Measurements from ENCODE around the gene PLA1A. TPM values are rescaled to one million over a fixed set of nuclear protein-coding genes. Genes with fewer than 3 reads are reported as not detected.

PLA1A gene
- polyA plus RNA-seq, 6 donors from 2014 or later, result not detected

GRCh38 chr3:119639494-119640350 is 42.0 kb downstream of the PLA1A start:
- peaks cover 15 to 22% (median 15%) of the 10 kb centered on the region in 3 donors for H3K4me1 Mint-ChIP-seq
- no peak for ATAC-seq (ENCODE audit: low read depth in 2 of 2)
- peak overlapping the region in 2 of 6 donors; percentile 1 to 92 for H3K27ac Mint-ChIP-seq
- H3K9me3 Mint-ChIP-seq, result no peaks in the 10 kb centered on the region
- H3K36me3 Mint-ChIP-seq, result peaks cover 0 to 5% of the 10 kb centered on the region in 2 donors
- H3K4me3 Mint-ChIP-seq, result no peak overlapping the region
- H3K27me3 Mint-ChIP-seq, result no peaks in the 10 kb centered on the region
- DNase-seq, result no peak

DNA sequence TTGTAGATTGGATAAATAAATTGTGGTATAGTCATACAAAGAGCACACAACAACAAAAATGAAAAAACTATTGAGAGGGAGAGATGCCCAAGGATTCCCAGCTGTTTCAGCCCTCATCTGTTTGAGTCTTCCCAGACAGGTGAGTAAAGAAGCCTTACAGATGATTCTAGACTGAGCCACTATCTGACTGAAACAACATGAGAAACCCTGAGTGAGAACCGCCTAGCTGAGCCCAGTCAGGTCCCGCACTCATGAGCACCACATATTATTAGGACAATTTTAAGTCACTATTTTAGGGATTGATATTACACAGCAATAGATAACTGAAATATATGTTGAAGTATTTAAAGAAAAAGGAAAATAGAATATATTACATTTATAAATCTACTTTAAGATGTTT is 43.7 kb downstream of the PLA1A start:
- H3K36me3 Mint-ChIP-seq, result peaks cover 9 to 12% of the 10 kb centered on the region in 2 donors
- ATAC-seq (ENCODE audit: low read depth in 2 of 2), result no peak
- peaks cover 15 to 22% (median 15%) of the 10 kb centered on the region in 3 donors for H3K4me1 Mint-ChIP-seq
- no peak overlapping the region for H3K27ac Mint-ChIP-seq
- H3K4me3 Mint-ChIP-seq, result no peak overlapping the region
- H3K9me3 Mint-ChIP-seq, result no peaks in the 10 kb centered on the region
- no peak for DNase-seq
- H3K27me3 Mint-ChIP-seq, result no peaks in the 10 kb centered on the region

DNA sequence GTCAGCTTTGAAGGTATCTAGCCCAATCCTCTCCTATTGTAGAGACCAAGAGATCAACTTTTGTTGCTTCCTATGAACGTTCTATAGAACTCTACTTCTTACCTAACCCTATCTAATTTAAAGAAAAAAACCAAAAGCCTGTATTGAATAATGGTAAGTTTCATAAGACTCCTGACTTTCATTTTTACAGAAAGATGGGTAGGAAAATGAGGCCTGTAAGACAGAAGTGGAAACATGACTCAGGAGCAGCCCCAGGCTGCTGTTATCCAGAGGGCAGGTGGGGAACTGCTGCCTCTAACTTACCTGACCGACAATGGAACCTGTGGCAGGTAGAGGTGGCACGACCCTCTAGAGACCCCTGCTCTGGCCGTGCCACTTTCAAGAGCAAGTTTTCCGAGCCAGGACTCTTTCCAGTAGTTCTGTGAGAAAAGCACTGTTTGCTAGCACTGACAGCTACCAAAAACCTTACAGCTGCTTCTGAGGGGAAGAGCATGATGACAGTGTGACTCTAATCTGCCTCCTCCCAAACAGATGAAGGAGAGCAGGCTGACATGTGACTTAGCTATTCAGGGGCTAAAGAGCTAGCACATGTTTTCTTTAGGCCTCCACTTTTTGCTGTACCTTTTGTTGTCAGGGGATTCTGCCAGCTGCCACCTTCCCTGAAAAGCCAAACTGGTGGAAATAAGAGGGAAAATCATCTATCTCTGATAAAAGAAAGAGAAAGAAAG is 45.2 kb downstream of the PLA1A start:
- no peaks in the 10 kb centered on the region for H3K9me3 Mint-ChIP-seq
- no peaks in the 10 kb centered on the region for H3K27me3 Mint-ChIP-seq
- H3K27ac Mint-ChIP-seq, result peak overlapping the region in 1 of 6 donors; percentile 13
- peaks cover 14 to 27% of the 10 kb centered on the region in 2 donors for H3K36me3 Mint-ChIP-seq
- H3K4me3 Mint-ChIP-seq, result no peak overlapping the region
- DNase-seq, result no peak
- ATAC-seq (ENCODE audit: low read depth in 2 of 2), result no peak
- H3K4me1 Mint-ChIP-seq, result peaks cover 10 to 17% (median 12%) of the 10 kb centered on the region in 3 donors

DNA sequence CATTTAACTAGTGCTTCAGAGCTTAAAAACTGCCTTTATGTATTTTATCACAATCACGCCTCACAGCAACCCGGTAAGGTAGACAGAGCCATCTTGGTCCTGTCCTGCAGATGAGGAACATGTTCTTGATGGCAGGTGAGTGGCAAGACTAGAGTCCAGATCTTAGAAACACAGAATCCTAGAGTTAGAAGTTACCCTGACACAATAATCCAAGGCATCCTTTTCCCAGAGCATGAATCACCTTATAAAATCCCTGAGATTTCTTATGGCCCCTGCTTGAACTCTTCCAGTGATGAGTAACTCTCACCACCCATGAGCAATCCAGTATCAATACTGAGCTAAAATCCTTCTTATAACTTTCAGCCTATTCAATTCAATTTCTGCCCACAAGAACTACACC is 45.8 kb downstream of the PLA1A start:
- Mint-ChIP-seq H3K36me3 (peaks cover 14 to 28% of the 10 kb centered on the region in 2 donors), H3K27ac (peak overlapping the region in 1 of 6 donors; percentile 49), H3K27me3 (no peaks in the 10 kb centered on the region), H3K4me3 (no peak overlapping the region), H3K9me3 (no peaks in the 10 kb centered on the region), H3K4me1 (peaks cover 4 to 11% (median 6%) of the 10 kb centered on the region in 3 donors)
- DNase-seq (no peak), ATAC-seq (ENCODE audit: low read depth in 2 of 2) (no peak)

DNA sequence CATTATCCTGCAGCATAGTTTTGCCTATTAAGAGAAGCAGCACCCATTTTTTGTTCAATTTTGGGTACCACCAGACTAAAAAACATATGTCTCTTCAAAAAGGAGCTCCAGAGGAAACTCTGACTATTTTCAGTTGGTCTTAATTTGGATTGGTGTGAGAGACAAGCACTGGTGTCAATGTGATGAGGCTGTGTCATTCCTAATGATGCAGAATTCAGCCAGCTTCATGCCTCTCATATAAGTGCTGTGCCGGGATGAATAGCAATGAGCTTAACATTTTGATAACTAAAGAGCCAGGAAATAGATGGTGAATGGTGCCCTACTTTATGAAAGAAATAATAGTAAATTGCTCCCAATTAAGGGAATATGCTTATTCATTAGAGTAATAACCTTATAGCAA is 46.8 kb downstream of the PLA1A start:
- Mint-ChIP-seq H3K4me1 (peaks cover 0 to 1% (median 0%) of the 10 kb centered on the region in 3 donors), H3K9me3 (no peaks in the 10 kb centered on the region), H3K27ac (no peak overlapping the region), H3K27me3 (no peaks in the 10 kb centered on the region), H3K36me3 (peaks cover 14 to 28% of the 10 kb centered on the region in 2 donors), H3K4me3 (no peak overlapping the region)
- ATAC-seq (ENCODE audit: low read depth in 2 of 2) (no peak), DNase-seq (no peak)

GRCh38 chr3:119645813-119646212 is 48.1 kb downstream of the PLA1A start:
- no peak for ATAC-seq (ENCODE audit: low read depth in 2 of 2)

DNA sequence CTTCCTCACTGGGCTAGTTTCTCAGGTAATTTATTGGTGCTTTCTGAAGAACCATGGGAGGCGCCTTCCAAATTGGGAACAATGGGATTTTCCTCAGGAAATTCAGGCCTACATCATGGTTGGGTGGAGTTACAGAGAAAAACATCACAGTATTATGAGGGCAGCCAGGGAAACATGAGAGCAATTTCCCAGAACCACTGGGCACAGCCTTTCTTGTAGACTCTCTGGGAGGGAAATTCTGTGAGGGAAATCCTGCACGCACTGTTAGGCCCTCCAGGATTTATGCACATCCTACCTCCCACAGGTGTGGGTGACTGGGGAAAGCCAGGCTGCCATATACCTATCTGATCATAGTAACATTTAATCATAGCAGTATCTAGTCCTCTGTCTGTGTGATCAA is 49.5 kb downstream of the PLA1A start:
- no peak for ATAC-seq (ENCODE audit: low read depth in 2 of 2)
- H3K27ac Mint-ChIP-seq, result no peak overlapping the region
- H3K9me3 Mint-ChIP-seq, result no peaks in the 10 kb centered on the region
- no peaks in the 10 kb centered on the region for H3K4me1 Mint-ChIP-seq
- H3K36me3 Mint-ChIP-seq, result peaks cover 25 to 28% of the 10 kb centered on the region in 2 donors
- no peaks in the 10 kb centered on the region for H3K27me3 Mint-ChIP-seq
- H3K4me3 Mint-ChIP-seq, result no peak overlapping the region
- no peak for DNase-seq

More at GRCh38 chr3:119645813-119646212, 48.1 kb downstream of the PLA1A start:
- peaks cover 21 to 29% of the 10 kb centered on the region in 2 donors for H3K36me3 Mint-ChIP-seq
- H3K27me3 Mint-ChIP-seq, result no peaks in the 10 kb centered on the region
- H3K27ac Mint-ChIP-seq, result peak overlapping the region in 1 of 6 donors; percentile 49
- H3K9me3 Mint-ChIP-seq, result no peaks in the 10 kb centered on the region
- no peak for DNase-seq
- H3K4me3 Mint-ChIP-seq, result no peak overlapping the region
- H3K4me1 Mint-ChIP-seq, result no peaks in the 10 kb centered on the region

DNA sequence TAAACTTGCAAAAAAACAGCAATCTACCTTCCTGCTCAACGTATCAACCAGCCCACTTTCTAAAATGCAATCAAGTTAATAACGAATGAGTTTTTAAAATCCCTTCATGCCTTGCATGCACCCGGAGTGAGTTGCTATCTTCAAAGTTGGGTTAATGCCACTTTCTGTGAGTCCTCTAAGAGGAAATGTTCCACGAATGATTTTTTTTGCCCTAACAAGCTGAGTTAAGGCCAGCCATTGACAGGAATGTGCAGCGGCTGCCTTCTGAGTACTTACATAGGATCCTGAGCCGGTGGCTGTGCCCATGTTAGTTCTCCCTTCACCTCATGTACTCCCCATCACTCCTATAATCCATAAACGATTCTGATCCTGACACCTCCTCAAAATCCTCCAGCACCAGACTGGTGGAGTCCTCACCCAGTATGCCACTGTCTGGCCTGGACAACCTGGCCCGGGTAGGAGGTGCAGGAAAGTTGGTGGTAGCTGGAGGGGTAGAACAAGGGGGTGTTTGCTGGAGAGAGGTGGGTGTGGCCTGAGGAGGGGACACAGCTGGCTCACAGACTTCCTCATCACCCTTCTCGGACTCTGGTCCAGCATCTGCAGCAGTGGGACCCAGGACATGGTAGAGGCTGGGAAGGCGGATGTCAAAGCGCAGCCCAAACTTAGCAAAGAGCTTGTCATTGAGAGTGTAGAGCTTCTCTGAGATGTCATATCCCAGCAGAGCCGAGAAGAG is 50.3 kb downstream of the PLA1A start:
- Mint-ChIP-seq H3K4me3 (peak overlapping the region in 1 of 8 donors; percentile 44), H3K27ac (no peak overlapping the region), H3K36me3 (peaks cover 25 to 28% of the 10 kb centered on the region in 2 donors), H3K27me3 (no peaks in the 10 kb centered on the region), H3K4me1 (no peaks in the 10 kb centered on the region), H3K9me3 (no peaks in the 10 kb centered on the region)
- no peak for DNase-seq
- no peak for ATAC-seq (ENCODE audit: low read depth in 2 of 2)

DNA sequence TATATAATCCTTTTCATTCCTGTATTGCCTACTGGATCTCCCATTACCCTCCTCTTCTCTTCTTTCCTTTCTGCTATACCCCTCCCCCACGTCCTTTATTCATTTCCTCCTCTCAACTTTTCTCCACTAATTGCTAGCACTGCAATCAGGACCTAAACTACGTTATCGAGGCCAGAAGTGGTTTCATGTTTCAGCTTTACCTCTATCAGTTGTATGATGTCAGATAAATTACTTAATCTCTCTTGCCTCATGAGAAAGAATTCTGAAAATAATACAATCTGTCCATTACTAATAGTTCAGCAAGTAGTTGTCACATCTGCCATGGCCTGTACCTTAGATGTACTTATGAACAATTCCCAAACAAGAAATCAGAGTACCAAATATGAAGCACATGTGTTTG is 52.1 kb downstream of the PLA1A start:
- H3K27ac Mint-ChIP-seq, result no peak overlapping the region
- H3K9me3 Mint-ChIP-seq, result no peaks in the 10 kb centered on the region
- no peak overlapping the region for H3K4me3 Mint-ChIP-seq
- H3K27me3 Mint-ChIP-seq, result no peaks in the 10 kb centered on the region
- peaks cover 28 to 33% of the 10 kb centered on the region in 2 donors for H3K36me3 Mint-ChIP-seq
- no peak for DNase-seq
- no peak for ATAC-seq (ENCODE audit: low read depth in 2 of 2)
- H3K4me1 Mint-ChIP-seq, result no peaks in the 10 kb centered on the region

- no peaks in the 10 kb centered on the region for H3K4me1 Mint-ChIP-seq
Observed at GRCh38 chr3:119652306-119653033, 54.8 kb downstream of the PLA1A start.

DNA sequence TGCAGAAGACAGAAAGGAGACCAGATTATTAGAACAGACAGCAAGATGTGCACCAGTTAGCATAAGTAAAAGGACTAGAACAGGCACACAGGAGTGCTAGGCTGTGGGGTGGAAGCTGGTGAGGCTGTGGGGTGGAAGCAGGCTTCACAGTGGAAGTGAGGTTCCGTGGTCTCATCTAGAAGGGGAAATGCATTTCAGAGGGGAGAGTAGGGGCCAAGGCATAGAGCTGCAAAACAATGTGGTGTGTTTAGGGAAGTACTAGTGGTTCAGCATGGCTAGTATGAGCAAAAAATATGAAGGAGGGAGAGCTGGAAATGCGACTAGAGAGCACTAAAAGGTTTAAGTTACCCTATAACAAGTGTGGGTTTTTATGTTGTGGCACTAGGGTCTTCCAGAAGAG is 56.2 kb downstream of the PLA1A start:
- Mint-ChIP-seq H3K9me3 (no peaks in the 10 kb centered on the region), H3K36me3 (peaks cover 9 to 18% of the 10 kb centered on the region in 2 donors), H3K27ac (no peak overlapping the region), H3K27me3 (no peaks in the 10 kb centered on the region), H3K4me1 (no peaks in the 10 kb centered on the region), H3K4me3 (peak overlapping the region in 1 of 8 donors; percentile 42)
- ATAC-seq (ENCODE audit: low read depth in 2 of 2) (no peak), DNase-seq (no peak)

More at GRCh38 chr3:119652306-119653033, 54.8 kb downstream of the PLA1A start:
- no peak for DNase-seq
- Mint-ChIP-seq H3K27ac (no peak overlapping the region), H3K36me3 (peaks cover 14 to 18% of the 10 kb centered on the region in 2 donors), H3K9me3 (no peaks in the 10 kb centered on the region), H3K4me3 (no peak overlapping the region), H3K27me3 (no peaks in the 10 kb centered on the region)
- ATAC-seq (ENCODE audit: low read depth in 2 of 2), result no peak

DNA sequence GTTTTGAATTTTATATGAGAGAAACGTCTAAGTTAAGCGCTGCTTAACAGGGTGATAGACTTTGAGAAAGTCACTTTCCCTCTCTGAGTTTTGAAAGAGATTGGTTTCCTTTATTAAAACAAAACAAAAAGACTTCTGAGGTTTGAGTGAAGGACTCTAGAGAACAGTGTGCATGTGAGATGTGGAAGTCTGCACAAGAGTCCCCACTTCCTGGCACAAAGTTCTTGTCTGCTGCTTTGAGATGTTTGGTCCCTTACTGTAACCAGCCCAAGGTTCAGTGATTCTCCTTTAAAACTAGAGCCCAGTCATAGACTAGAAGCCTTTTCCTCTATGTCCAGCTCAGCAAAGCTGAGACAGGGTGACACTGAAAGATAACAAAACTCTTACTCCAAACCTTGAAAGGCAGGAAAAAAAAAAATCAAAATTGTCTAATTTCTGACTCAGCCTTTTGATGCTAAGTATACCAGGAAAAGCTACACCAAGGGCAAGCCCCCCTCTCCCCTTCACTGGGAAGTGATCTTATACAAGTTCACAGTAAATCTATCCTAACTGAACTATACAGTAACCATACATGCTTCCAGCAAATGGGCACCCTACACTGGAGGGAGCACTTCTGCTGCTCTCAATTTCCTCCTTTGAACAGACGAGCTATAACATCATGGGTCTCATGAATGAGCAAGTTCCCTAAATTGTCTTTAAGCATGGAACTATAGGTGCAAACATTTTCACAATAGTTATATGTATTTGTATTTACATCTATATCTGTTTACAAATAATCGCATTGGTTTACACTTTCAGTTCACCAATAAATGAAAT is 60.4 kb downstream of the PLA1A start:
- H3K36me3 Mint-ChIP-seq, result peaks cover 4 to 14% of the 10 kb centered on the region in 2 donors
- no peaks in the 10 kb centered on the region for H3K9me3 Mint-ChIP-seq
- H3K4me3 Mint-ChIP-seq, result no peak overlapping the region
- no peak for DNase-seq
- ATAC-seq (ENCODE audit: low read depth in 2 of 2), result no peak
- H3K27ac Mint-ChIP-seq, result no peak overlapping the region
- no peaks in the 10 kb centered on the region for H3K27me3 Mint-ChIP-seq
- peaks cover 11 to 18% (median 12%) of the 10 kb centered on the region in 3 donors for H3K4me1 Mint-ChIP-seq
